GM12891 (cell line): ENCODE data around the gene RPS10.

Experiments used
- PAX5 ChIP-seq: IDR thresholded peaks from 2 replicates; pipeline ENCODE4 v1.6.1; 2011; ENCODE audit warnings: low read length, moderate library complexity, mild to moderate bottlenecking; ENCODE audit not compliant: insufficient read depth, severe bottlenecking
- POLR2A ChIP-seq: IDR thresholded peaks from 2 replicates; pipeline ENCODE4 v1.6.1; 2011; ENCODE audit warnings: low read depth, low read length, control low read depth

- TF ChIP-seq PAX5: no peak
- TF ChIP-seq POLR2A: no peak
These were observed 42.6 kb upstream of the RPS10 start for GRCh38 chr6:34468378-34468892.
